WTC11 (cell line): ENCODE results near the gene IGSF10. TPM values are rescaled to one million over a fixed set of nuclear protein-coding genes. Genes with fewer than 3 reads are reported as not detected.
"Not testable (repeated sequence)": the region's sequence is repeated elsewhere in the genome, so short reads cannot be mapped to it uniquely, and the experiment has no call there.

Source experiments
- ATAC-seq: fragments of 200-7000 bp; cut with Tn5 transposase; 2 replicates; pipeline ENCODE4 v1.10.0; 2021; ENCODE audit warnings: mild to moderate bottlenecking, moderate library complexity
- CTCF ChIA-PET: fragments of 300-600 bp; sonication (Branson Sonifier 250); formaldehyde crosslinking; loops from one replicate; lab custom pipeline; 2021; ENCODE audit warnings: antibody characterized with exemption; lab: Charles Lee
- POLR2A ChIA-PET: fragments of 350-600 bp; sonication (Branson Sonifier 250); formaldehyde crosslinking; loops from one replicate; lab custom pipeline; 2021; ENCODE audit warnings: antibody characterized with exemption; lab: Charles Lee
- DNase-seq: peaks from one replicate; pipeline ENCODE4 v3.0.0; 2021; ENCODE audit warnings: low spot score
- H3K27ac Mint-ChIP-seq: 2 replicates; pipeline ENCODE4 v1.8.0; 2021; ENCODE audit warnings: mixed read lengths
- H3K27me3 Mint-ChIP-seq: 2 replicates; pipeline ENCODE4 v1.8.0; 2021; ENCODE audit warnings: low read depth, mild to moderate bottlenecking, moderate library complexity, mixed read lengths
- H3K36me3 Mint-ChIP-seq: 2 replicates; pipeline ENCODE4 v1.8.0; 2021; ENCODE audit warnings: mixed read lengths
- H3K4me1 Mint-ChIP-seq: 2 replicates; pipeline ENCODE4 v1.8.0; 2022; ENCODE audit warnings: mixed read lengths
- H3K4me3 Mint-ChIP-seq: 2 replicates; pipeline ENCODE4 v1.8.0; 2021; ENCODE audit warnings: mild to moderate bottlenecking, moderate library complexity, mixed read lengths
- H3K9me3 Mint-ChIP-seq: 2 replicates; pipeline ENCODE4 v1.8.0; 2021; ENCODE audit warnings: mixed read lengths
- ARID4B ChIP-seq: sonication (generic); formaldehyde crosslinking; IDR thresholded peaks from 2 replicates; pipeline ENCODE4 v1.8.0; 2023; ENCODE audit warnings: missing genetic modification reagents, mild to moderate bottlenecking, borderline replicate concordance
- ATF1 ChIP-seq: sonication (generic); formaldehyde crosslinking; IDR thresholded peaks from 2 replicates; pipeline ENCODE4 v1.8.1; 2023; ENCODE audit warnings: mild to moderate bottlenecking, moderate library complexity, missing genetic modification reagents
- ATF3 ChIP-seq: sonication (generic); formaldehyde crosslinking; conservative IDR thresholded peaks from 2 replicates; pipeline ENCODE4 v1.8.1; 2022; ENCODE audit warnings: mild to moderate bottlenecking, missing genetic modification reagents
- FOXP1 ChIP-seq: sonication (generic); formaldehyde crosslinking; IDR thresholded peaks from 2 replicates; pipeline ENCODE4 v1.8.0; 2022; ENCODE audit warnings: missing genetic modification reagents, mild to moderate bottlenecking, moderate library complexity, borderline replicate concordance
- HMGA2 ChIP-seq: fragments of 250-450 bp; sonication (Bioruptor Pico); IDR thresholded peaks from 2 replicates; pipeline ENCODE4 v1.4.0; 2021; ENCODE audit warnings: mild to moderate bottlenecking, moderate library complexity
- IRF2 ChIP-seq: sonication (generic); formaldehyde crosslinking; IDR thresholded peaks from 2 replicates; pipeline ENCODE4 v1.8.0; 2022; ENCODE audit warnings: low read depth, missing genetic modification reagents, borderline replicate concordance
- SP1 ChIP-seq: sonication (generic); formaldehyde crosslinking; conservative IDR thresholded peaks from 2 replicates; pipeline ENCODE4 v1.8.1; 2022; ENCODE audit warnings: missing genetic modification reagents
- TCF7 ChIP-seq: sonication (generic); formaldehyde crosslinking; IDR thresholded peaks from 2 replicates; pipeline ENCODE4 v1.8.0; 2022; ENCODE audit warnings: mild to moderate bottlenecking, low read depth, missing genetic modification reagents, moderate library complexity
- TP53 ChIP-seq: sonication (generic); formaldehyde crosslinking; IDR thresholded peaks from 2 replicates; pipeline ENCODE4 v1.8.1; 2023; ENCODE audit warnings: mild to moderate bottlenecking, missing genetic modification reagents
- ZMAT4 ChIP-seq: fragments of 250-450 bp; sonication (Bioruptor Pico); IDR thresholded peaks from 2 replicates; pipeline ENCODE4 v1.9.0; 2021; ENCODE audit warnings: mild to moderate bottlenecking
- ZNF396 ChIP-seq: fragments of 250-450 bp; sonication (Bioruptor Pico); IDR thresholded peaks from 2 replicates; pipeline ENCODE4 v1.8.0; 2021; ENCODE audit warnings: mild to moderate bottlenecking, moderate library complexity, borderline replicate concordance
- total RNA-seq: library from RNA; stranded (reverse); gene quantifications from 3 replicates; pipeline ENCODE4 v1.2.3, GENCODE V29; 2021
- TF ChIP-seq, protein P1 (sequence below): sonication (generic); formaldehyde crosslinking; IDR thresholded peaks from 2 replicates; pipeline ENCODE4 v1.8.1; 2022; ENCODE audit warnings: low read depth, mild to moderate bottlenecking, moderate library complexity, missing genetic modification reagents, borderline replicate concordance
- TF ChIP-seq, protein P2 (sequence below): fragments of 250-450 bp; sonication (Bioruptor Pico); IDR thresholded peaks from 2 replicates; pipeline ENCODE4 v1.9.0; 2021; ENCODE audit warnings: moderate library complexity, mild to moderate bottlenecking, inconsistent platforms, borderline replicate concordance
- TF ChIP-seq, protein P3 (sequence below): fragments of 250-450 bp; sonication (Bioruptor Pico); IDR thresholded peaks from 2 replicates; pipeline ENCODE4 v1.8.0; 2021; ENCODE audit warnings: mild to moderate bottlenecking
- TF ChIP-seq, protein P4 (sequence below): sonication (generic); formaldehyde crosslinking; IDR thresholded peaks from 2 replicates; pipeline ENCODE4 v1.8.0; 2022; ENCODE audit warnings: missing genetic modification reagents
- TF ChIP-seq, protein P5 (sequence below): fragments of 200-600 bp; IDR thresholded peaks from 2 replicates; pipeline ENCODE4 v1.8.0; 2022; ENCODE audit warnings: antibody characterized with exemption

The IGSF10 gene
- total RNA-seq, 1 experiment from 2014 or later: 0.70 TPM

DNA sequence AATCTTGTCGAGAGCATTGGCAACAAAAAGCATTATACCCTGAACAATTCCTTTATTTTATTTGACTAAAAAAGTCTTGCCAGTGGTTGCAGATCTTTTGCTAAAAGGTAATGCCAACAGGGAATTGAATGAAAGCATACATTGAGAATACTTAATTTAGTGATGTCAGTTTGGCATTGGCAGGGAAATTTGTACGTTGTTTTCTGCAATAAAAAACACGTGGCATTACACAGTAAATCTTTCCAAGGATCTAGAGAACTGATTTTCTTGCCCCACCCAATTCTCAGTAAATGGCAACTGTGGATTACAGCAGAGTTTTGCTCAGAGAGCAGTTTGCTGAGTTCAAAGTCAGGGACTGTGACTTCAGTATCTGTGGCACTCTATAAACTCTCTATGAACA lies 38.3 kb upstream of the IGSF10 start (continued):
- TF ChIP-seq FOXP1 (no peak), SP1 (CRISPR knock-in tag) (no peak), ARID4B (no peak)

DNA sequence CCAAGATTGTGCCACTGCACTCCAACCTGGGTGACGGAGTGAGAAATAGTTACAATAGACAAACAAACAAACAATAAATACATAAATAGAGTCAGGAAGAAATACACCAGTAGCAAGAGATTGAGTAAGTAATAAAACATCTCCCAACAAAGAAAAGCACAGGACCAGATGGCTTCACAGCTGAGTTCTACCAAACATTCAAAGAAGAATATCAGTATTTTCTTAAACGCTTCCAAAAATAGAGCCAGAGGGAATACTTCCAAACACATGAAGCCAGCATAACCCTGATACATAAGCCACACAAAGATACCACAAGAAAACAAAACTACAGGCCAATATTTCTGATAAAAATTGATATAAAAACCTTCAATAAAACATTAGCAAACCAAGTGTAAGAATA lies 30.7 kb upstream of the IGSF10 start:
- H3K4me3 Mint-ChIP-seq: no peak overlapping the region
- POLR2A ChIA-PET: no interaction called here
- peaks cover 13% of the 10 kb centered on the region for H3K9me3 Mint-ChIP-seq
- no peak overlapping the region for H3K27ac Mint-ChIP-seq
- ATAC-seq (no peak), DNase-seq (no peak)
- TF ChIP-seq, protein P1, sequence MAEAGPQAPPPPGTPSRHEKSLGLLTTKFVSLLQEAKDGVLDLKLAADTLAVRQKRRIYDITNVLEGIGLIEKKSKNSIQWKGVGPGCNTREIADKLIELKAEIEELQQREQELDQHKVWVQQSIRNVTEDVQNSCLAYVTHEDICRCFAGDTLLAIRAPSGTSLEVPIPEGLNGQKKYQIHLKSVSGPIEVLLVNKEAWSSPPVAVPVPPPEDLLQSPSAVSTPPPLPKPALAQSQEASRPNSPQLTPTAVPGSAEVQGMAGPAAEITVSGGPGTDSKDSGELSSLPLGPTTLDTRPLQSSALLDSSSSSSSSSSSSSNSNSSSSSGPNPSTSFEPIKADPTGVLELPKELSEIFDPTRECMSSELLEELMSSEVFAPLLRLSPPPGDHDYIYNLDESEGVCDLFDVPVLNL: no peak
- no peak for TF ChIP-seq ATF3 (CRISPR knock-in tag)
- TF ChIP-seq TCF7: no peak
- TF ChIP-seq, protein P2, sequence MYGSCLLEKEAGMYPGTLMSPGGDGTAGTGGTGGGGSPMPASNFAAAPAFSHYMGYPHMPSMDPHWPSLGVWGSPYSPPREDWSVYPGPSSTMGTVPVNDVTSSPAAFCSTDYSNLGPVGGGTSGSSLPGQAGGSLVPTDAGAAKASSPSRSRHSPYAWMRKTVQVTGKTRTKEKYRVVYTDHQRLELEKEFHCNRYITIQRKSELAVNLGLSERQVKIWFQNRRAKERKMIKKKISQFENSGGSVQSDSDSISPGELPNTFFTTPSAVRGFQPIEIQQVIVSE (CRISPR knock-in tag): no peak
- TF ChIP-seq, protein P3, sequence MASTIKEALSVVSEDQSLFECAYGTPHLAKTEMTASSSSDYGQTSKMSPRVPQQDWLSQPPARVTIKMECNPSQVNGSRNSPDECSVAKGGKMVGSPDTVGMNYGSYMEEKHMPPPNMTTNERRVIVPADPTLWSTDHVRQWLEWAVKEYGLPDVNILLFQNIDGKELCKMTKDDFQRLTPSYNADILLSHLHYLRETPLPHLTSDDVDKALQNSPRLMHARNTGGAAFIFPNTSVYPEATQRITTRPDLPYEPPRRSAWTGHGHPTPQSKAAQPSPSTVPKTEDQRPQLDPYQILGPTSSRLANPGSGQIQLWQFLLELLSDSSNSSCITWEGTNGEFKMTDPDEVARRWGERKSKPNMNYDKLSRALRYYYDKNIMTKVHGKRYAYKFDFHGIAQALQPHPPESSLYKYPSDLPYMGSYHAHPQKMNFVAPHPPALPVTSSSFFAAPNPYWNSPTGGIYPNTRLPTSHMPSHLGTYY: no peak
- no peak for TF ChIP-seq IRF2 (CRISPR knock-in tag)
- TF ChIP-seq ZMAT4: no peak
- TF ChIP-seq, protein P4, sequence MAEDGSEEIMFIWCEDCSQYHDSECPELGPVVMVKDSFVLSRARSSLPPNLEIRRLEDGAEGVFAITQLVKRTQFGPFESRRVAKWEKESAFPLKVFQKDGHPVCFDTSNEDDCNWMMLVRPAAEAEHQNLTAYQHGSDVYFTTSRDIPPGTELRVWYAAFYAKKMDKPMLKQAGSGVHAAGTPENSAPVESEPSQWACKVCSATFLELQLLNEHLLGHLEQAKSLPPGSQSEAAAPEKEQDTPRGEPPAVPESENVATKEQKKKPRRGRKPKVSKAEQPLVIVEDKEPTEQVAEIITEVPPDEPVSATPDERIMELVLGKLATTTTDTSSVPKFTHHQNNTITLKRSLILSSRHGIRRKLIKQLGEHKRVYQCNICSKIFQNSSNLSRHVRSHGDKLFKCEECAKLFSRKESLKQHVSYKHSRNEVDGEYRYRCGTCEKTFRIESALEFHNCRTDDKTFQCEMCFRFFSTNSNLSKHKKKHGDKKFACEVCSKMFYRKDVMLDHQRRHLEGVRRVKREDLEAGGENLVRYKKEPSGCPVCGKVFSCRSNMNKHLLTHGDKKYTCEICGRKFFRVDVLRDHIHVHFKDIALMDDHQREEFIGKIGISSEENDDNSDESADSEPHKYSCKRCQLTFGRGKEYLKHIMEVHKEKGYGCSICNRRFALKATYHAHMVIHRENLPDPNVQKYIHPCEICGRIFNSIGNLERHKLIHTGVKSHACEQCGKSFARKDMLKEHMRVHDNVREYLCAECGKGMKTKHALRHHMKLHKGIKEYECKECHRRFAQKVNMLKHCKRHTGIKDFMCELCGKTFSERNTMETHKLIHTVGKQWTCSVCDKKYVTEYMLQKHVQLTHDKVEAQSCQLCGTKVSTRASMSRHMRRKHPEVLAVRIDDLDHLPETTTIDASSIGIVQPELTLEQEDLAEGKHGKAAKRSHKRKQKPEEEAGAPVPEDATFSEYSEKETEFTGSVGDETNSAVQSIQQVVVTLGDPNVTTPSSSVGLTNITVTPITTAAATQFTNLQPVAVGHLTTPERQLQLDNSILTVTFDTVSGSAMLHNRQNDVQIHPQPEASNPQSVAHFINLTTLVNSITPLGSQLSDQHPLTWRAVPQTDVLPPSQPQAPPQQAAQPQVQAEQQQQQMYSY (CRISPR knock-in tag): no peak
- no peak for TF ChIP-seq ZNF396 (CRISPR knock-in tag)
- no peak for TF ChIP-seq HMGA2
- TF ChIP-seq TP53 (CRISPR knock-in tag): no peak
- TF ChIP-seq, protein P5, sequence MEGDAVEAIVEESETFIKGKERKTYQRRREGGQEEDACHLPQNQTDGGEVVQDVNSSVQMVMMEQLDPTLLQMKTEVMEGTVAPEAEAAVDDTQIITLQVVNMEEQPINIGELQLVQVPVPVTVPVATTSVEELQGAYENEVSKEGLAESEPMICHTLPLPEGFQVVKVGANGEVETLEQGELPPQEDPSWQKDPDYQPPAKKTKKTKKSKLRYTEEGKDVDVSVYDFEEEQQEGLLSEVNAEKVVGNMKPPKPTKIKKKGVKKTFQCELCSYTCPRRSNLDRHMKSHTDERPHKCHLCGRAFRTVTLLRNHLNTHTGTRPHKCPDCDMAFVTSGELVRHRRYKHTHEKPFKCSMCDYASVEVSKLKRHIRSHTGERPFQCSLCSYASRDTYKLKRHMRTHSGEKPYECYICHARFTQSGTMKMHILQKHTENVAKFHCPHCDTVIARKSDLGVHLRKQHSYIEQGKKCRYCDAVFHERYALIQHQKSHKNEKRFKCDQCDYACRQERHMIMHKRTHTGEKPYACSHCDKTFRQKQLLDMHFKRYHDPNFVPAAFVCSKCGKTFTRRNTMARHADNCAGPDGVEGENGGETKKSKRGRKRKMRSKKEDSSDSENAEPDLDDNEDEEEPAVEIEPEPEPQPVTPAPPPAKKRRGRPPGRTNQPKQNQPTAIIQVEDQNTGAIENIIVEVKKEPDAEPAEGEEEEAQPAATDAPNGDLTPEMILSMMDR: no peak
- no peak for TF ChIP-seq ATF1 (CRISPR knock-in tag)
- H3K27me3 Mint-ChIP-seq: no peaks in the 10 kb centered on the region
- no peaks in the 10 kb centered on the region for H3K4me1 Mint-ChIP-seq
- CTCF ChIA-PET: no interaction called here
- H3K36me3 Mint-ChIP-seq: no peaks in the 10 kb centered on the region

- H3K27me3 Mint-ChIP-seq, H3K4me1 Mint-ChIP-seq, DNase-seq, H3K36me3 Mint-ChIP-seq, ATAC-seq, H3K27ac Mint-ChIP-seq, POLR2A ChIA-PET, H3K4me3 Mint-ChIP-seq, CTCF ChIA-PET: not testable (repeated sequence)
- H3K9me3 Mint-ChIP-seq: peaks cover 23% of the 10 kb centered on the region
These were observed 27.0 kb upstream of the IGSF10 start for GRCh38 chr3:151487833-151488232.
